HepG2 (cell line): ENCODE measurements around the gene PEMT. TPM values are rescaled to one million over a fixed set of nuclear protein-coding genes. Genes with fewer than 3 reads are reported as not detected.
A peak's percentile ranks its signal among the peaks of the same experiment; 100 is the strongest.

Experiments used
- ATAC-seq: fragments of 200-7000 bp; cut with Tn5 transposase; 3 replicates; pipeline ENCODE4 v1.9.1; 2020; ENCODE audit warnings: mild to moderate bottlenecking, moderate library complexity
- BruUV-seq: library from RNA; stranded (reverse); fragments of 400-500 nt; replicated peaks from 2 replicates; lab custom pipeline; 2021; lab: Mats Ljungman, UMichigan
- CTCF ChIA-PET: fragments of 300-600 bp; formaldehyde crosslinking; extraction: SDS; loops from one replicate; lab custom pipeline; 2021; ENCODE audit warnings: low total read pairs, inconsistent platforms, low intra/inter-chr PET ratio; lab: Yijun Ruan, JAX
- POLR2A ChIA-PET: fragments of 350-600 bp; sonication (Branson Sonifier 250); formaldehyde crosslinking; loops from one replicate; lab custom pipeline; 2020; ENCODE audit warnings: antibody characterized with exemption, inconsistent platforms; lab: Yijun Ruan, JAX
- DNase-seq: peaks from one replicate; pipeline ENCODE4 v3.0.0-alpha.2; 2015; ENCODE audit warnings: low spot score
- FAIRE-seq: peaks from 3 replicates; lab custom pipeline; 2011; peaks lifted over from hg19 to GRCh38; lab: Jason Lieb, UNC
- H2AFZ ChIP-seq: one replicate; pipeline ENCODE4 v1.6.1; 2011; ENCODE audit warnings: low read length, inconsistent platforms
- H3K27ac ChIP-seq: fragments of 300-600 bp; 3 replicates; pipeline ENCODE4 v1.8.0; 2011; ENCODE audit warnings: mixed run types, mild to moderate bottlenecking, mixed read lengths, low read length, inconsistent platforms; ENCODE audit not compliant: insufficient read depth; ENCODE audit errors: extremely low read length
- H3K27me3 ChIP-seq, 2 experiments: fragments of 200-600 bp in 1 of 2; 2 replicates in 1 of 2; 3 replicates in 1 of 2; pipeline versions ENCODE4 v1.6.0 to v1.8.0; 2011; ENCODE audit warnings: low read length in 2 of 2, mild to moderate bottlenecking in 2 of 2, moderate library complexity in 2 of 2, inconsistent platforms in 1 of 2; ENCODE audit not compliant: insufficient read depth in 2 of 2, control insufficient read depth in 1 of 2
- H3K36me3 ChIP-seq, 2 experiments: fragments of 200-600 bp in 1 of 2; replicated peaks in 1 of 2; 2 replicates in 1 of 2; 3 replicates in 1 of 2; pipeline versions ENCODE4 v1.5.1 to v1.8.0; 2011; ENCODE audit warnings: low read length in 2 of 2, inconsistent platforms in 1 of 2; ENCODE audit not compliant: insufficient read depth in 2 of 2, control insufficient read depth in 1 of 2
- H3K4me1 ChIP-seq: 2 replicates; pipeline ENCODE4 v1.5.1; 2012; ENCODE audit warnings: low read length, inconsistent platforms; ENCODE audit not compliant: insufficient read depth
- H3K4me2 ChIP-seq: 2 replicates; pipeline ENCODE4 v1.6.0; 2011; ENCODE audit warnings: low read depth, low read length, inconsistent platforms
- H3K4me3 ChIP-seq, 3 experiments: fragments of 200-600 bp in 1 of 3; sonication (generic), shearing (Covaris generic) in 1 of 3; replicated peaks in 1 of 3; 2 replicates each; pipeline ENCODE4 v1.5.1; 2011 to 2016; ENCODE audit warnings: low read length in 3 of 3, inconsistent platforms in 2 of 3, low read depth in 2 of 3, mild to moderate bottlenecking in 2 of 3, control low read depth in 1 of 3, mixed read lengths in 1 of 3; ENCODE audit not compliant: insufficient read depth in 1 of 3
- H3K79me2 ChIP-seq: one replicate; pipeline ENCODE4 v1.6.1; 2011; ENCODE audit warnings: low read length, inconsistent platforms; ENCODE audit not compliant: insufficient read depth
- H3K9ac ChIP-seq: 2 replicates; pipeline ENCODE4 v1.6.0; 2011; ENCODE audit warnings: mild to moderate bottlenecking, low read depth, low read length, inconsistent platforms; ENCODE audit not compliant: insufficient read depth
- H3K9me3 ChIP-seq: 2 replicates; pipeline ENCODE4 v1.5.1; 2012; ENCODE audit warnings: mild to moderate bottlenecking, low read length
- H4K20me1 ChIP-seq: 2 replicates; pipeline ENCODE4 v1.6.0; 2011; ENCODE audit warnings: inconsistent platforms, mild to moderate bottlenecking, low read length, moderate library complexity; ENCODE audit not compliant: insufficient read depth
- SP2 ChIP-seq: sonication (generic); formaldehyde crosslinking; IDR thresholded peaks from 2 replicates; pipeline ENCODE4 v1.5.1; 2020; ENCODE audit warnings: mild to moderate bottlenecking, missing genetic modification reagents
- ZFP41 ChIP-seq: sonication (generic); formaldehyde crosslinking; IDR thresholded peaks from 2 replicates; pipeline ENCODE4 v1.4.0; 2020; ENCODE audit warnings: mild to moderate bottlenecking, missing genetic modification reagents, borderline replicate concordance
- ZNF354B ChIP-seq: sonication (generic); formaldehyde crosslinking; IDR thresholded peaks from 2 replicates; pipeline ENCODE4 v1.8.0; 2022; ENCODE audit warnings: mild to moderate bottlenecking, missing genetic modification reagents
- ZNF792 ChIP-seq: IDR thresholded peaks from 2 replicates; pipeline ENCODE4 v1.6.1; 2016
- WGBS: methylation state at CpG from one replicate; pipeline ENCODE4 v1.1.6; 2017; ENCODE audit warnings: low lambda C conversion rate; 5-methylcytosine and 5-hydroxymethylcytosine counted together
- in situ Hi-C: cut with HindIII; loops from 2 replicates; pipeline ENCODE4 v1.10.0; 2017; ENCODE audit warnings: low pct_unique_long_range_greater_than_20kb; ENCODE audit not compliant: extremely low pct_ligation_motif_present
- intact Hi-C: fragments of 100-400 bp; cut with micrococcal nuclease; formaldehyde crosslinking; loops from one replicate; pipeline ENCODE4 v1.10.0; 2022; ENCODE audit not compliant: unreplicated experiment
- polyA plus RNA-seq, 8 experiments: library from polyadenylated mRNA; depleted of rRNA in 3 of 8; stranded (reverse) in 7 of 8; unstranded in 1 of 8; fragments of >200 nt; fragmentation: Illumina TruSeq in 4 of 8; extraction: Trizol in 4 of 8; gene quantifications; 2 replicates each; pipeline versions ENCODE4 v1.2.1 to v1.2.3, GENCODE V29; 2011 to 2016; ENCODE audit warnings: low read depth in 4 of 8, missing spikeins in 1 of 8, mixed read lengths in 1 of 8; ENCODE audit not compliant: insufficient read depth in 1 of 8
- total RNA-seq, 5 experiments: library from RNA; depleted of rRNA; stranded (reverse); fragments of >200 nt; fragmentation: Illumina TruSeq; extraction: Trizol; gene quantifications; 2 replicates each; pipeline ENCODE4 v1.2.3, GENCODE V29; 2016; ENCODE audit warnings: low read depth in 1 of 5
- TF ChIP-seq, protein P1 (sequence below): sonication (generic); formaldehyde crosslinking; IDR thresholded peaks from 2 replicates; pipeline ENCODE4 v1.8.0; 2022; ENCODE audit warnings: missing genetic modification reagents, low read depth, mild to moderate bottlenecking, borderline replicate concordance
- TF ChIP-seq, protein P2 (sequence below): sonication (generic); formaldehyde crosslinking; IDR thresholded peaks from 2 replicates; pipeline ENCODE4 v1.5.1; 2020; ENCODE audit warnings: mild to moderate bottlenecking, missing genetic modification reagents, moderate library complexity

Gene PEMT
- total and polyA plus RNA-seq, 2 of the 13 experiments (the other 11 are each of a cell fraction or from before 2014, with no cell fraction given), result 31.7 to 43.6 TPM

- TF ChIP-seq, protein P1, sequence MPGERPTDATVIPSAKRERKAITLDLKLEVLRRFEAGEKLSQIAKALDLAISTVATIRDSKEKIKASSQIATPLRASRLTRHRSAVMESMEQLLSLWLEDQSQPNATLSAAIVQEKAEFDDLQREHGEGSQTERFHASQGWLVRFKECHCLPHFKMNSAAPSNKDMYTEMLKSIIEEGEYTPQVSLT (CRISPR knock-in tag), result no peak
- TF ChIP-seq ZFP41 (no peak), ZNF354B (CRISPR knock-in tag) (no peak), ZNF792 (CRISPR knock-in tag) (no peak)
These were observed 38.9 kb downstream of the PEMT start (continued) for GRCh38 chr17:17552351-17553216.

GRCh38 chr17:17551361-17551760 is 40.1 kb downstream of the PEMT start:
- Histone ChIP-seq H3K27ac (no peak overlapping the region), H3K4me2 (no peak overlapping the region), H3K36me3 (no peaks in the 10 kb centered on the region), H3K9ac (no peak overlapping the region), H3K27me3 (no peaks in the 10 kb centered on the region), H3K79me2 (no peaks in the 10 kb centered on the region), H3K4me3 (no peak overlapping the region), H3K4me1 (peaks cover 36% of the 10 kb centered on the region), H2AFZ (no peak overlapping the region), H4K20me1 (peaks cover 7% of the 10 kb centered on the region; the same call in 1 of the 2 replicates), H3K9me3 (no peaks in the 10 kb centered on the region)
- FAIRE-seq (no peak), ATAC-seq (no peak), DNase-seq (no peak)
- CTCF ChIA-PET, result no interaction called here
- POLR2A ChIA-PET, result no interaction called here
- in situ Hi-C loops (no loop called here), intact Hi-C loops (no loop called here)
- TF ChIP-seq, protein P2, sequence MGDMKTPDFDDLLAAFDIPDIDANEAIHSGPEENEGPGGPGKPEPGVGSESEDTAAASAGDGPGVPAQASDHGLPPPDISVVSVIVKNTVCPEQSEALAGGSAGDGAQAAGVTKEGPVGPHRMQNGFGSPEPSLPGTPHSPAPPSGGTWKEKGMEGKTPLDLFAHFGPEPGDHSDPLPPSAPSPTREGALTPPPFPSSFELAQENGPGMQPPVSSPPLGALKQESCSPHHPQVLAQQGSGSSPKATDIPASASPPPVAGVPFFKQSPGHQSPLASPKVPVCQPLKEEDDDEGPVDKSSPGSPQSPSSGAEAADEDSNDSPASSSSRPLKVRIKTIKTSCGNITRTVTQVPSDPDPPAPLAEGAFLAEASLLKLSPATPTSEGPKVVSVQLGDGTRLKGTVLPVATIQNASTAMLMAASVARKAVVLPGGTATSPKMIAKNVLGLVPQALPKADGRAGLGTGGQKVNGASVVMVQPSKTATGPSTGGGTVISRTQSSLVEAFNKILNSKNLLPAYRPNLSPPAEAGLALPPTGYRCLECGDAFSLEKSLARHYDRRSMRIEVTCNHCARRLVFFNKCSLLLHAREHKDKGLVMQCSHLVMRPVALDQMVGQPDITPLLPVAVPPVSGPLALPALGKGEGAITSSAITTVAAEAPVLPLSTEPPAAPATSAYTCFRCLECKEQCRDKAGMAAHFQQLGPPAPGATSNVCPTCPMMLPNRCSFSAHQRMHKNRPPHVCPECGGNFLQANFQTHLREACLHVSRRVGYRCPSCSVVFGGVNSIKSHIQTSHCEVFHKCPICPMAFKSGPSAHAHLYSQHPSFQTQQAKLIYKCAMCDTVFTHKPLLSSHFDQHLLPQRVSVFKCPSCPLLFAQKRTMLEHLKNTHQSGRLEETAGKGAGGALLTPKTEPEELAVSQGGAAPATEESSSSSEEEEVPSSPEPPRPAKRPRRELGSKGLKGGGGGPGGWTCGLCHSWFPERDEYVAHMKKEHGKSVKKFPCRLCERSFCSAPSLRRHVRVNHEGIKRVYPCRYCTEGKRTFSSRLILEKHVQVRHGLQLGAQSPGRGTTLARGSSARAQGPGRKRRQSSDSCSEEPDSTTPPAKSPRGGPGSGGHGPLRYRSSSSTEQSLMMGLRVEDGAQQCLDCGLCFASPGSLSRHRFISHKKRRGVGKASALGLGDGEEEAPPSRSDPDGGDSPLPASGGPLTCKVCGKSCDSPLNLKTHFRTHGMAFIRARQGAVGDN, result 0 out of 2 replicates have a peak, but pooled peaks have one; percentile 5
- TF ChIP-seq SP2, result no peak
- no TSS peak for BruUV-seq
- WGBS, result 79% methylated on average over 10 of the region's 11 CpGs
